Activated CD4-positive, CD25-positive, alpha-beta regulatory T cell (primary cell): ENCODE results near the gene VWA8.

Experiments
- DNase-seq, 4 experiments: peaks; one replicate each; lab custom pipeline; 2025; lab: John Stamatoyannopoulos, UW

Gene VWA8

GRCh38 chr13:41802684-41803444, 158.0 kb downstream of the VWA8 start:
- DNase-seq: no peak

GRCh38 chr13:41802043-41802683, 158.7 kb downstream of the VWA8 start:
- DNase-seq: no peak

GRCh38 chr13:41791056-41791455, 169.9 kb downstream of the VWA8 start:
- DNase-seq: no peak

- DNase-seq: no peak
Measured at GRCh38 chr13:41788552-41788951, 172.4 kb downstream of the VWA8 start.

- DNase-seq: no peak
Measured at GRCh38 chr13:41785402-41786172, 175.3 kb downstream of the VWA8 start.

GRCh38 chr13:41782086-41782485, 178.8 kb downstream of the VWA8 start:
- DNase-seq: no peak

GRCh38 chr13:41780715-41781706, 179.9 kb downstream of the VWA8 start:
- no peak for DNase-seq

GRCh38 chr13:41775251-41775650, 185.7 kb downstream of the VWA8 start:
- DNase-seq: no peak

- DNase-seq: no peak
Measured at GRCh38 chr13:41774605-41775218, 186.2 kb downstream of the VWA8 start.

- DNase-seq: no peak
Measured at GRCh38 chr13:41767801-41768200, 193.1 kb downstream of the VWA8 start.

- no peak for DNase-seq
Measured at GRCh38 chr13:41766439-41766838, 194.5 kb downstream of the VWA8 start.

GRCh38 chr13:41765813-41766212, 195.1 kb downstream of the VWA8 start:
- no peak for DNase-seq

GRCh38 chr13:41765020-41765419, 195.9 kb downstream of the VWA8 start:
- DNase-seq: no peak

- DNase-seq: no peak
Measured at GRCh38 chr13:41764558-41764957, 196.4 kb downstream of the VWA8 start.

GRCh38 chr13:41763782-41764181, 197.1 kb downstream of the VWA8 start:
- no peak for DNase-seq

GRCh38 chr13:41762796-41763195, 198.1 kb downstream of the VWA8 start:
- no peak for DNase-seq

GRCh38 chr13:41756198-41756880, 204.6 kb downstream of the VWA8 start:
- DNase-seq: no peak

GRCh38 chr13:41751734-41752445, 209.0 kb downstream of the VWA8 start:
- no peak for DNase-seq

- no peak for DNase-seq
Measured at GRCh38 chr13:41751277-41751676, 209.6 kb downstream of the VWA8 start.

GRCh38 chr13:41746259-41746658, 214.7 kb downstream of the VWA8 start:
- no peak for DNase-seq
